Lower lobe of right lung (tissue), 2 donors: Measurements from ENCODE around the gene POLR2J. TPM values are rescaled to one million over a fixed set of nuclear protein-coding genes. Genes with fewer than 3 reads are reported as not detected.
A peak's percentile ranks its signal among the peaks of the same experiment; 100 is the strongest.
"Not testable (repeated sequence)": the region's sequence is repeated elsewhere in the genome, so short reads cannot be mapped to it uniquely, and the experiment has no call there.

Source experiments
- ATAC-seq, 2 donors: fragments of 200-7000 bp; cut with Tn5 transposase; one replicate each; pipeline ENCODE4 v1.9.1; 2020 to 2022; ENCODE audit warnings: mild to moderate bottlenecking in 2 of 2, moderate library complexity in 2 of 2
- DNase-seq: peaks from one replicate; pipeline ENCODE4 v3.0.0-alpha.2; 2020
- H3K27ac ChIP-seq: fragments of 200-600 bp; one replicate; pipeline ENCODE4 v1.8.0; 2022
- H3K27me3 ChIP-seq: fragments of 200-600 bp; one replicate; pipeline ENCODE4 v1.8.0; 2022; ENCODE audit warnings: low read depth
- H3K36me3 ChIP-seq: fragments of 200-600 bp; one replicate; pipeline ENCODE4 v1.8.0; 2022; ENCODE audit warnings: mild to moderate bottlenecking
- H3K4me1 ChIP-seq: fragments of 200-600 bp; one replicate; pipeline ENCODE4 v1.8.0; 2022
- H3K4me3 ChIP-seq: fragments of 200-600 bp; one replicate; pipeline ENCODE4 v1.8.0; 2022; ENCODE audit warnings: mild to moderate bottlenecking
- H3K9me3 ChIP-seq: fragments of 200-600 bp; one replicate; pipeline ENCODE4 v1.8.0; 2022
- intact Hi-C: fragments of 100-400 bp; cut with DNase I; formaldehyde crosslinking; loops from one replicate; pipeline ENCODE4 v1.11.0; 2022
- total RNA-seq: library from RNA; stranded (reverse); fragmentation: NEBNext Ultra II Directional; extraction: Animal tissue kit (Norgen Biotek cat#: 25700); gene quantifications from one replicate; pipeline ENCODE4 v1.2.1, GENCODE V29; 2021
- donor health status: DM: no; HTN: yes; CAD: no; lungs with severe emphysema.

The POLR2J gene
- total RNA-seq, 1 donor from 2014 or later: 37.9 TPM

DNA sequence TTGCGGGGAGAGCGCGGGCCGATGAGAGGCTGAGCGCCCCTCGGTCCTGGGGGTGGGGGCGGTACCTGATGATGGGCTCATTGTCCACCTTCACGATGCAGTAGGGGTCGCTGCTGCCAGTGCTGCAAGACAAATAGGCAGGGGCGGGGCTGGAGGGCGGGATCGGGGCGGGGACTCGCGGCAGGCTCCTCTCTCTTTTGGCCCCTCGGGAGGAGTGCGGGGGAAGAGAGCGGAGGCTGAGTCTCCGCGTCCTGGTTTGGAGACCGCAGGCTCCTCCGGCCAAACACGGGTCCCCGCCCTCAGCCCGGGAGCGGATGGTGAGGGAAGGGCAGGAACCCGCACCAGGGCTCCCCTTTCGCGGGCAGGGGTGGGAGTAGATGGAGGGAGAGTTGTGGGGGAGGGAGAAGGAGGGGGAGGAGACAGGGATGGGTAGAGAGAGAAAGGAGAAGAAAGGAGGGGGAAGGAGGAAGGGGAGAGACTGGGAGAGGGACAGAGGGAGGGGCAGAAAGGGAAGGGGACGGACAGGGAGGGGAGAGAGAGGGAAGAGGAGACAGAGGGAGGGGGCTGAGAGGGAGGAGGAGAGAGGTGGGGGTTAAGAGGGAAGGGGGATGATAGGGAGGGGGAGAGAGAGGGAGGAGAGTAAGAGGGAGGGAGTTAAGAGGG is 33.3 kb upstream of the POLR2J start:
- ATAC-seq: peak; percentile 54 to 62
- intact Hi-C loops, H3K27me3 ChIP-seq, H3K4me3 ChIP-seq, DNase-seq, H3K4me1 ChIP-seq, H3K27ac ChIP-seq, H3K9me3 ChIP-seq, H3K36me3 ChIP-seq: not testable (repeated sequence)

DNA sequence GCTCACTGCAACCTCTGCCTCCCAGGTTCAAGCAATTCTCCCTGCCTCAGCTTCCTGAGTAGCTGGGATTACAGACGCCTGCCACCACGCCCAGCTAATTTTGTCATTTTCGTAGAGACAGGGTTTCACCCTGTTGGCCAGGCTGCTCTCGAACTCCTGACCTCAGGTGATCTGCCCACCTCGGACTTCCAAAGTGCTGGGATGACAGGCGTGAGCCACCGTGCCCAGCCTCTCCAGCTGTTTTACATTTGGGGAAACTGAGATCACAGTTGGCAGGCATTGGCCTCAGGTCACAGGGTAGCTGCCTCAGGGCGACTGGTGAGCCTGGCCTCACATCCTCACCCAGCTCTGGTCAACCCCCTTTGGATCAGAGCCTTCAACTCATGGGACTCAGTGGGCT is 31.9 kb upstream of the POLR2J start:
- H3K9me3 ChIP-seq, H3K4me1 ChIP-seq, H3K27me3 ChIP-seq, intact Hi-C loops, H3K27ac ChIP-seq, ATAC-seq, H3K4me3 ChIP-seq, H3K36me3 ChIP-seq: not testable (repeated sequence)
- peak; percentile 35 for DNase-seq

- H3K9me3 ChIP-seq, H3K4me3 ChIP-seq, H3K36me3 ChIP-seq, H3K27me3 ChIP-seq, H3K4me1 ChIP-seq, ATAC-seq, H3K27ac ChIP-seq, intact Hi-C loops: not testable (repeated sequence)
- peak; percentile 44 for DNase-seq
Measured at GRCh38 chr7:102507410-102508088, 28.8 kb upstream of the POLR2J start.

DNA sequence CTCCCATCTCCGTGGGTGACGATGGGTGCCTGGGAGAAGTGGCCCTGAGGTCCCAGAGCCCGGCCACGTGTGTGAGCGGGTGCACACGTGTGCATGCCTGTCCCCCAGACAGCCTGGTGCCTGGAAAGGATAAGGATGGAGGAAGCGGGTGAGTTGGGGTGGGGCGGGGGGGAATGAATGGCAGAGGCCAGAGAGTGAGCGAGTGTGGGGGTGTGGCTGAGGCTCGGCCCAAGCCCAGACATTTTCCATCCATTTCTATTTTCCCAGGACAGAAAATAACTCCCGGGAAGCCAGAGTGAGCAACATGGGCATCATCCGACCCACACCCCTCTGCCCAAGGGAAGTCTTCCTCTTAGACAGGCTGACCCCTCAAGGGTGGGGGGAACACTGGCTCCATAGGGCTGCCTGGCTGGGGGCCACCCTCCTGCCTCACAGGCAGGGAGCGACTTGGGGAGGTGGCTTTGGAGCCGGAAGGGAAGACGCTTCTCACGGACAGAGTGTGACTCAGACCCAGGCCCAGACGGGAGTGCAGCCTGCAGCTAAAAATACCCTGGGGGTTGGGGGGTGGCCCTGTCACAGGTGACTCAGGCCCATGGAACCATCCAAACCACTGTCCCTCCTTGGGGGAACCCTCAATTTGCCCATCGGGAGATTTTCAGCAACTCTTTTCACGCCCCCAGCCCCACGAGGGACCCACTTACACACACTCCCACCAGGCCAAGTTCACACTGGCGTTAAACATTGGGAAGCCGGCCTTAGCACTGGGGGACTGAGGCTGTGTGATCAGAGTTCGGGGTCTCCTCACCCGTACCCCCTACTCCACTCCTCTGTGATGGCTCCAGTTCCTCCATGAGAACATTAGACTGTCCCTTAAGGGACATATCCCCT is 26.8 kb upstream of the POLR2J start:
- H3K4me3 ChIP-seq, H3K9me3 ChIP-seq, H3K27ac ChIP-seq, intact Hi-C loops, H3K36me3 ChIP-seq, H3K4me1 ChIP-seq, H3K27me3 ChIP-seq: not testable (repeated sequence)
- DNase-seq (peak; percentile 36), ATAC-seq (peak; percentile 6 to 25)

DNA sequence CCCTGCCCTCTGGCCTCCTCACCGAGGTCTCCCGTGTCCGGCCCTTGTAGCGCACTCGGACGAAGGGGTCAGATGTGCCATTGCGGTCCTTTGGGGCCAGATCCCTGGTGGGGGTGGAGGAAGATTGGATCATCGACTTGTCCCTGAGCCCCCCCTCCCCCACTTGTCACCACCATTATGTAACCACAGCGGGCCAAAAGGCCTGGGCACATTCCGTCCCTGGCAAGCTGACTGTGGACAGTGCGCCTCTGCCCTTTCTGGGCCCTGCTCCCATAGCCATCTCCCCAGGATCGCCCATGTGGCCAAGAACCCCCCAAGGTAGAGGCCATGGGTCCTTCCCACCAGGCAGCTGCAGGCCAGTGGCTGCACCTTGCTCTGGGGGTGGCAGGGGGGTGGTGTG is 24.4 kb upstream of the POLR2J start:
- H3K9me3 ChIP-seq, DNase-seq, H3K27me3 ChIP-seq, intact Hi-C loops, H3K36me3 ChIP-seq, H3K4me1 ChIP-seq, H3K4me3 ChIP-seq, H3K27ac ChIP-seq: not testable (repeated sequence)
- ATAC-seq: peak; percentile 8 to 25

DNA sequence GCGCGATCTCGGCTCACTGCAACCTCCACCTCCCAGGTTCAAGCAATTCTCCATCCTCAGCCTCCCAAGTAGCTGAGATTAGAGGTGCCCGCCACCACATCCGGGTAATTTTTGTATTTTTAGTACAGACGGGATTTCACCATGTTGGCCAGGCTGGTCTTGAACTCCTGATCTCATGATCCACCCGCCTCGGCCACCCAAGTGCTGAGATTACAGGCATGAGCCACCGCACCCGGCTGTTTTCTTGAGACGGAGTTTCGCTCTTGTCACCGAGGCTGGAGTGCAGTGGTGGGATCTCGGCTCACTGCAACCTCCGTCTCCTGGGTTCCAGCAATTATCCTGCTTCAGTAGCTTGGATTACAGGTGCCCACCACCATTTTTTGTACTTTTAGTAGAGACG is 19.6 kb upstream of the POLR2J start:
- H3K27ac ChIP-seq, H3K9me3 ChIP-seq, H3K27me3 ChIP-seq, intact Hi-C loops, H3K4me3 ChIP-seq, ATAC-seq, H3K36me3 ChIP-seq, H3K4me1 ChIP-seq: not testable (repeated sequence)
- DNase-seq: peak; percentile 48

GRCh38 chr7:102497308-102497707 is 18.6 kb upstream of the POLR2J start:
- H3K27me3 ChIP-seq, H3K9me3 ChIP-seq, intact Hi-C loops, H3K4me1 ChIP-seq, ATAC-seq, H3K4me3 ChIP-seq, H3K27ac ChIP-seq, H3K36me3 ChIP-seq, DNase-seq: not testable (repeated sequence)

DNA sequence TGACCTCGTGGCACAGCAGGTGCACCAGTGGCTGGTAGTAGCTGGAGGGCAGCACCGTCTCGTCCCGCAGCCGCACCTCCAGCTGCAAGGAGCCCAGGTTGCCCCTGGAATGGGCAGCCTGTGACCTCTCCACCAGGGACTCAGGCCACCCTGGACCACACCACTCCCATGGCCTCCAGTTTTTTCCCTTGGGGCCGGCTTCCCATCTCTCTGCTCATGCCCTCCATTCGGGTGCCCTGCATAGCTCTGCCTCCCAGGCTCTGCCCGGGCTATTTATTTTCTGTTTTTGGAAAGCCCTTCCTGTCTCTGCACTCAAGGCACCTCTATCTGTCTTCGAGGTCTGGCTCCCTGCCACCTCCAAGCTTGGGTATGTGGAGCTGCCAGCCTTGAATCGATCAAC is 18.1 kb upstream of the POLR2J start:
- H3K4me1 ChIP-seq, ATAC-seq, H3K36me3 ChIP-seq: not testable (repeated sequence)

DNA sequence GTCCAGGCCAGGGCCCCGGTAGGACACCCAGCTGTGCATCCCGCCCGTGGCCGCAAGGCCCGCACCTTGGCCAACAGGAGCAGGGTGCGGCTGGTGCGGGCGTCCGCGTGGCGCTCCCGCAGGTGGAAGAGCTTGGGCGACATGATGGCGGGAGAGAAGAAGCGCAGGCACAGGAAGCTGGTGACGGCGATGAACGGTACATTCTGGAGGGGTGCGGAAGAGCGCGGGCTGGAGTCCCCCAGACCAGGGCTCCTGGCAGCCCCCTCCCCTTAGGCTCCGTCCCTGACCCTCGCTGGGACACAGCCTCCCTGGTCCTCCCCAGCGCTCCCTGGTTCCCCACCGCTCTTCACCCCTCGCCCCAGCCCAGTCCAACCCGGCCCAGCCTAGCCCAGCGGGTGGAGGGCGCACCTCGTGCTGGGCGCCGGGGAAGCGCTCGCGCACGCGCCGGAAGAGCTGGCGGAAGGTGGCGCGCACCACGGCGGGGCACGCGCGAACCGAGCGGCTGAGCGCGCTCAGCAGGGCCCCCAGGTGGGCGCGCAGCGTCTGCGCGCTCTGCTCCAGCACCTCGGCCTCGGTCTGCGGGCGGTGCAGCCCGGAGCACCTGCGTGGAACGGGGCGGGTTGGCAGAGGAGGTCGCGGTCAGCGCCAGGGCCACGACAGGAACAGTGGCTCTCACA is 15.9 kb upstream of the POLR2J start:
- H3K9me3 ChIP-seq, H3K4me3 ChIP-seq, DNase-seq, H3K4me1 ChIP-seq, intact Hi-C loops, H3K27me3 ChIP-seq, H3K36me3 ChIP-seq, H3K27ac ChIP-seq: not testable (repeated sequence)
- peak; percentile 47 to 69 for ATAC-seq

More for the DNA sequence above, 18.1 kb upstream of the POLR2J start:
- intact Hi-C loops, H3K27ac ChIP-seq, H3K4me3 ChIP-seq, H3K9me3 ChIP-seq, H3K27me3 ChIP-seq: not testable (repeated sequence)
- peak; percentile 44 for DNase-seq

- H3K27ac ChIP-seq, intact Hi-C loops, H3K36me3 ChIP-seq, H3K27me3 ChIP-seq, H3K9me3 ChIP-seq, H3K4me1 ChIP-seq, ATAC-seq: not testable (repeated sequence)
- DNase-seq: peak; percentile 53
- peak overlapping the region; percentile 27 for H3K4me3 ChIP-seq
Measured at GRCh38 chr7:102494026-102494425, 15.3 kb upstream of the POLR2J start.

- not testable (repeated sequence) for H3K36me3 ChIP-seq, H3K27me3 ChIP-seq
- peak; percentile 68 for DNase-seq
Measured at GRCh38 chr7:102493220-102493935, 14.7 kb upstream of the POLR2J start.

DNA sequence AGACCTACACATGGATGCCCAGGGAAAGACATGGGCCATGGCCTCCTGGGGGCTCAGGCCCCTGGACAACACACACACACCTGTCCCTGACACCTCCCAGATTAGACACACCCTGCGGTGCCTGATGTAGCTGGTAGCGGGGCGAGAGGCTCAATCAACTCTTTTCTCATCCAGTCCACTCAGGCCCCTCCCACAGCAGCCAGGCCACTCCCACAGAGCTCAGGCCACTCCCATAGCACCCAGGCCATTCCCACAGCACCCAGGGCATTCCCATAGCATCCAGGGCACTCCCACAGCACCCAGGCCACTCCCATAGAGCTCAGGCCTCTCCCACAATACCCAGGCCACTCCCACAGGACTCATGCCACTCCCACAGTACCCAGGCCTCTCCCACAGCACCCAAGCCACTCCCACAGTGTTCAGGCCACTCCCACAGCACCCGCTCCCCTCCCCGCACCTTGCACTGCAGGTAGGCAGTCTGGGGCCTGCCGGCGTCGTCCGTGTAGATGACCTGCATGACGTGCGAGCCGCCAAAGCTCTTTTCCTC is 11.9 kb upstream of the POLR2J start:
- intact Hi-C loops, H3K27ac ChIP-seq, H3K4me3 ChIP-seq, H3K27me3 ChIP-seq, H3K4me1 ChIP-seq, H3K9me3 ChIP-seq, H3K36me3 ChIP-seq: not testable (repeated sequence)
- DNase-seq (peak; percentile 81), ATAC-seq (peak; percentile 79 to 80)

More at GRCh38 chr7:102493220-102493935, 14.7 kb upstream of the POLR2J start:
- H3K9me3 ChIP-seq, intact Hi-C loops, H3K4me1 ChIP-seq, H3K4me3 ChIP-seq, H3K27ac ChIP-seq: not testable (repeated sequence)
- ATAC-seq: peak; percentile 87 to 89
